NCI-H2171 (cell line): ENCODE data around the gene SYNGR4.
"Not testable (repeated sequence)": the region's sequence is repeated elsewhere in the genome, so short reads cannot be mapped to it uniquely, and the experiment has no call there.

Source experiments
- DNase-seq: peaks from one replicate; lab custom pipeline; 2025; lab: John Stamatoyannopoulos, UW

SYNGR4 gene

DNA sequence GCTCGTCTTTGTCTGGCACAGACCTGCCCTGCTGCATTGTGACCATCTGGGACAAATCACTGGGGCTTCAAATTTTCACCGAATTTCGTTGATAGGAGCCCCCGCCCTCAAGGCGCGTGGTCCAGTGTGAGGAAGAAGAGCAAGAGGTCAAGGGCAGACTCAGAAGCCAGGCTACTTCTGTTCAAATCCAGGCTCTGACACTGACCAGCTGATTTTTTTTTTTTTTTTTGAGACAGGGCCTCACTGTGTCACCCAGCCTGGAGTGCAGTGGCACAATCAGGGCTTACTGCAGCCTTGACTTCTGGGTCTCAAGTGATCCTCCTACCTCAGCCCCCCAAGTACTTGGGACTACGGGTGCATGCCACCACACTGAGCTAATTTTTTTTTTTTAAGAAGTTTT lies 7.2 kb downstream of the SYNGR4 start:
- DNase-seq: no peak

DNA sequence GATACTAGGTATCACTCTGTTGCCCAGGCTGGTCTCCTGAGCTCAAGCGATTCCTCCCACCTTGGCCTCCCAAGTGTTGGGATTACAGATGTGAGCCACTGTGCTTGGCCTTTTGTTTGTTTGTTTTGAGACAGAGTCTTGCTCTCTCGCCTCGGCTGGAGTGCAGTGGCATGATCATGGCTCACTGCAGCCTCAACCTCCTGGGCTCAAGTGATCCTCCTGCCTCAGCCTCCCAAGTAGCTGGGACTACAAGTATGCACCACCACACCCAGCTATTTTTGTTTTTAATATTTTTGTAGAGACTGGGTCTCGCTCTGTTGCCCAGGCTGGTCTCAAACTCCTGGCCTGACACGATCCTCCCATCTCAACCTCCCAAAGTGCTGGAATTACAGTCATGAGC lies 7.6 kb downstream of the SYNGR4 start:
- DNase-seq: not testable (repeated sequence)

DNA sequence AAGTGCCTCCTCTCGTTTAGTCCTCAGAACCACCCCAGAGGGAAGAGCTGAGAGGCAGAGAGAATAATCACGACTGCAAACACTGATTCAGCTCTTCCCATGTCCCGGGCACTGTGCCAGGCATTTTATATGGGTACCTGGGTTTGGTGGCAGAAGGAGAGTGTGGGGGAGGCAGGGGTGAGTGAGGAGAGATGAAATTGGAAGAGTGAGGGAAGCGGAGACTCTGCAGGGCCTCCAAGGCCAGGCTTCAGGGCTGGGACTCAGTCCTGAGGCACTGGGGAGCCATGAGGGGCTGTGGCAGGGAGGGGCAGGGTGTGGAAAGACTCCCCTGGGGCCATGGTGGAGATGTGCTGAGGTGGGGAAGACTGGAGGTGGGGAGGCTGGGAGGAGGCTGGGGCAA lies 8.7 kb downstream of the SYNGR4 start:
- peak; percentile 98 for DNase-seq

DNA sequence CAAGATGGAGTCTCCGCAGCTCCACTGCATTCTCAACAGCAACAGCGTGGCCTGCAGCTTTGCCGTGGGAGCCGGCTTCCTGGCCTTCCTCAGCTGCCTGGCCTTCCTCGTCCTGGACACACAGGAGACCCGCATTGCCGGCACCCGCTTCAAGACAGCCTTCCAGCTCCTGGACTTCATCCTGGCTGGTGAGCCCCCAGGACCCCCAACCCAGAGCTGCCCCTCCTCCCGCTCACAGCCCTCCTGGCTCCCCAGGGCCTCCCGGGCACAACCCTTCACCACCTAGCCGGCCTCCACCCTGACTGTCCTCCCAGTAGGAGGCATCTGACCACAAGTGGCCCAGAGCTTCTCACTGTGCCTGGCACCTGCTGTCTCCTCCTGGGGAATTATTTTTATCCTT lies 9.4 kb downstream of the SYNGR4 start:
- DNase-seq: no peak

DNA sequence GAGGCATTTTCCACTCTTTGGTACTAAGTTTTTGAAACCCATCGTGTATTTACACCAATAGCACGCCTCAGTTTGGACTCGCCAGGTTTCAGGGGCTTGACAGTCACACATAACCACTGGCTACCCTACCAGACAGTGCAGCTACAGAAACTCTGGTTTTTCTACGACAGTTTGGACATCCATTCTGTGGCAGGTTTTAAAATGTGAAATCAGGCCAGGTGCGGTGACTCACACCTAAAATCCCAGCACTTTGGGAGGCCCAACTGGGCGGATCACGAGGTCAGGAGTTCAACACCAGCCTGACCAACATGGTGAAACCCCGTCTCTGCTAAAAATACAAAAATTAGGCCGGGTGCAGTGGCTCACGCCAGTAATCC lies 14.0 kb downstream of the SYNGR4 start:
- no peak for DNase-seq

- DNase-seq: no peak
Observed at GRCh38 chr19:48379058-48379457, 14.9 kb downstream of the SYNGR4 start.

GRCh38 chr19:48381178-48381950 lies 17.2 kb downstream of the SYNGR4 start:
- no peak for DNase-seq

- DNase-seq: no peak
Observed at GRCh38 chr19:48382286-48382685, 18.1 kb downstream of the SYNGR4 start.

DNA sequence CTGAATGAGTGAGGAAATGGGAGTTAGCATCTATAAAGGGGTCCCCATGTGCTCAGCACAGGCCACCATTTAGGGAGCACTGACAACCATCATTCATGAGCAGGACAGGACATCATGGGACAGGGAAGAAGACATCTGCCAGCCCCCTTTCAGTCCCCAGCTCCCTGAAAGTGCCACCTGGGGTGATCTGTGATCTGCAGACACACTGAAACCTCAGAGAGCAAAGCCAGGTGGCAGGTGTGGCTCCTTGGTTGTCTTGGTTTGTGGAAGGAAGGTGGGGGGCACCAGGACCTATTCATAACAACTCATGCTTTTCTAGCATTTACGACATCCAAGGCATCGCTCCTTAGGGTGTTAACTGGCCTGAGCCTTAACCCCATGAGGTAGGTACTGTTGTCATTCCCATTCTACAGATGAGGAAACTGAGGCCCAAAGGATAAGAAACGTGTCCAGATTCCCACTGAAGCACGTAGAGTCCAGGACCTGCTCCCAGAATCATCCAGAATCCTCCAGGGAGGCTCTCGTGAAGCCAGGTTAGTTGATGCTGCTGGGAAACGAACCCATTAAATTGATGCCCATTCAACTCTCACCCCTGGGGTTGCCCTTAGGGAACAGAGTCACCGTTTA lies 21.4 kb downstream of the SYNGR4 start:
- DNase-seq: no peak

- no peak for DNase-seq
Observed at GRCh38 chr19:48386981-48387380, 22.8 kb downstream of the SYNGR4 start.

DNA sequence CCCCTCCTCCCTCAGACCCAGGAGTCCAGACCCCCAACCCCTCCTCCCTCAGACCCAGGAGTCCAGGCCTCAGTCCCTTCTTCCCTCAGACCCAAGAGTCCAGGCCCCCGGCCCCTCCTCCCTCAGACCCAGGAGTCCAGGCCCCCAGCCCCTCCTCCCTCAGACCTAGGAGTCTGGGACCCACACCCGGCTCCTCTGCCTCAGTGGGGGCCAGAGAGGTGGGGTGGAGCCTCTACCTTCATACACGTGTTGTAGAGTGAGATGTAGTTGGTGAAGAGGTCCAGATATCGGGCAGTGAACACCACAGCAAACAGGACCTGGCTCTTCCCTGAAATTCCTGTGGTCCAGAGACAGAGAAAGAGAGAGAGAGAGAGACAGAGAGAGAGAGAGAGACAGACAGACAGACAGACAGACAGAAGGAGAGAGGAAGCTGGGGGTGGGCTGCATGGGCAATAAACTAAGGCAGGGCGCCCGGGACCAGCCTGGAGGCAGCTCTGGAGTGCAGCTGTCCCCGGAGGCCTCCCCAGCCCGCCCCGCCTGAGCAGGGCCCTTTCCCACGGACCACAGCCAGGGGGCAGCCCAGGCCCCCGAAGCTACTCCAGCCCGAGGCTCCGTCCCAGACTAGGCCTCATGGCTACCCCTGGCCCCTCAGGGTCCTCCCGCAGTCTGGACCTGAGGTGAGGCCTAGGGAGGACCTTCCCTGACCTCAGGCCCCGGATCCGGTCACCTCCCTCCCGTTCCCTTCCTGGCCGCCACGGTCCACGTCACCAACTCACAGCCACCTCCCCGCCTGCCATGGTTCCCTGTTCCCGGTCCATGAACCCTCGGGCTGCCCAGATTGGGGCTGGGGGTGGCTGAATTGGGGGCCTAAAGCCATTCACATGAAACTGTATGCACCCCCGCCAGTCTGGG lies 26.3 kb downstream of the SYNGR4 start:
- DNase-seq: peak; percentile 52

DNA sequence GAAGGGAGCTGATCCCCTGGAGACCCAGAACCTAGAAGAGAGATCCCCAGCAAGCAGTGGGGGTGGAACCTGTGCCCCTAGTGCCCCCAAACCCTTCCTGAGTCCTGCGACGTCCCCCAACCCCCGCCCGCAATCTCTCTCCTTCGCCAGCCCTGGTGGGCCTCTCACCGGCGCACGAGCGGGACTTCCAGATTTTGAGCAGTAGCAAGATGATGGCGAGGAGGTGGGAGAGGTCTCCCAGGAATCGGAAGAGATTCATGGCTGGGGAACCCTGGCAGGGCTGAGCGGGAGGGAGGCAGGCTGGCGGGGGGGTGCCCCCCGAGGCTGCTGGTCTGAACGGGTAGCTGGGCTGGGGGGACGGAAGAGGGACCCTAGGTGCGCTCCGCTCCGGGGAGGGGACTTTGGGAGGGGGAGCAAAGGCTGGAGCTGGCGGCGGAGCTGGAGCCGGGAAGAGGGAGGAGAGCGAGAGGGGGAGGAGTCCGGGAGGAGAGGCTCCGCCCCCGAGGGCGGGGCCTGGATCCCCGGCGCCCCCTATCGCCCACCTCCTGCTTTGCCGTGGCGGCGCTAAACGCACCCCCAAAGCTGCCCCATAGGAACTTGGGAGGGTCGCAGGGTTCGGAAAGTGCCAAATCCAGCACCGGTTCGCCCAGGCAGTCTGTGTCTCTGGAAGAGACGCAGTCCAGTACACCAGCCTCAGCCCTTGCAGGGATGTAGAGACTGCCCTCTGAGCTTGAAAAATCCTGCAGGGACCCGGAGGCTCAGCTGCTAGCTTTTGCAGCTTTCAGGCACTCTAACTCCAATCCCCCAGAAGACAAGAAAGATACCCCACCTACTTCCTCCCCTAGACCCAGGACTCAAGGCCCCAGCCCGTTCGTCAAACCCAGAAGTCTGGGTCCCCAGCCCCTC lies 27.2 kb downstream of the SYNGR4 start, which contains the start of gene KDELR1:
Gene KDELR1, minus strand, starts transcription at position 452 of the 906 bp plus-strand sequence. Its CDS starts 193 bp downstream, at position 259.
- peak; percentile 55 for DNase-seq

DNA sequence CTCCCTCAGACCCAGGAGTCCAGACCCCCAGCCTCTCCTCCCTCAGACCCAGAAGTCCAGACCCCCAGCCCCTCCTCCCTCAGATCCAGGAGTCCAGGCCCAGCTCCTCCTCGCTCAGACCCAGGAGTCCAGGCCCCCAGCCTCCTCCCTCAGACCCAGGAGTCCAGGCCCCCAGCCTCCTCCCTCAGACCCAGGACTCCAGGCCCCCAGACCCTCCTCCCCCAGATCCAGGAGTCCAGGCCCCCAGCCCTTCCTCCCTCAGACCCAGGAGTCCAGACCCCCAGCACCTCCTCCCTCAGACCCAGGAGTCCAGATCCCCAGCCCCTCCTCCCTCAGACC lies 27.8 kb downstream of the SYNGR4 start:
- DNase-seq: not testable (repeated sequence)

GRCh38 chr19:48392860-48393558 lies 28.8 kb downstream of the SYNGR4 start:
- DNase-seq: no peak

GRCh38 chr19:48393559-48394330 lies 29.6 kb downstream of the SYNGR4 start, which contains the start of gene GRIN2D:
Gene GRIN2D, plus strand, starts transcription at chr19:48393668. Its CDS starts 4,725 bp downstream, at chr19:48398393.
- peak; percentile 64 for DNase-seq

- no peak for DNase-seq
Observed at GRCh38 chr19:48394331-48395169, 30.4 kb downstream of the SYNGR4 start.

DNA sequence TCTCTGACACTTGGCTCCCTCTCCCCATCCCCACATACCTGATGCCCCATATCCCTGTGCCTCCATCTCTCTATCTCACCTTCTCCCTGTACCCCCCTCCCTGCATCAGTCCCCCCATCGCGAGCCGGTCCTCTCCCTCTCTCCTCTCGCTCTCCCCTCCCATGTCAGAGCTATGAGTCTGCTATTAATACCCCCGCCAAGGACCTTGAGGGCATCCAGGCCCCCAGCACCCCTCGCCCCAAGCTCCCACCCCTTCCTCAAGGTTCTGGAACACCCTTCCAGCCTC lies 30.9 kb downstream of the SYNGR4 start:
- no peak for DNase-seq

GRCh38 chr19:48395499-48395898 lies 31.3 kb downstream of the SYNGR4 start:
- no peak for DNase-seq
